ENCODE data around the gene SLC30A1.

The SLC30A1 gene

GRCh38 chr1:211591980-211592493 lies 13.1 kb upstream of the SLC30A1 start:
- DNase-seq (ENCODE audit: extremely low read depth, low read depth): no peak
- TF ChIP-seq, protein P1, sequence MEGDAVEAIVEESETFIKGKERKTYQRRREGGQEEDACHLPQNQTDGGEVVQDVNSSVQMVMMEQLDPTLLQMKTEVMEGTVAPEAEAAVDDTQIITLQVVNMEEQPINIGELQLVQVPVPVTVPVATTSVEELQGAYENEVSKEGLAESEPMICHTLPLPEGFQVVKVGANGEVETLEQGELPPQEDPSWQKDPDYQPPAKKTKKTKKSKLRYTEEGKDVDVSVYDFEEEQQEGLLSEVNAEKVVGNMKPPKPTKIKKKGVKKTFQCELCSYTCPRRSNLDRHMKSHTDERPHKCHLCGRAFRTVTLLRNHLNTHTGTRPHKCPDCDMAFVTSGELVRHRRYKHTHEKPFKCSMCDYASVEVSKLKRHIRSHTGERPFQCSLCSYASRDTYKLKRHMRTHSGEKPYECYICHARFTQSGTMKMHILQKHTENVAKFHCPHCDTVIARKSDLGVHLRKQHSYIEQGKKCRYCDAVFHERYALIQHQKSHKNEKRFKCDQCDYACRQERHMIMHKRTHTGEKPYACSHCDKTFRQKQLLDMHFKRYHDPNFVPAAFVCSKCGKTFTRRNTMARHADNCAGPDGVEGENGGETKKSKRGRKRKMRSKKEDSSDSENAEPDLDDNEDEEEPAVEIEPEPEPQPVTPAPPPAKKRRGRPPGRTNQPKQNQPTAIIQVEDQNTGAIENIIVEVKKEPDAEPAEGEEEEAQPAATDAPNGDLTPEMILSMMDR (IDR thresholded peaks at IDR 0.05; ENCODE audit: low read depth, low read length): no peak

GRCh38 chr1:211589782-211590721 lies 11.1 kb upstream of the SLC30A1 start:
- no peak for DNase-seq (ENCODE audit: extremely low read depth, low read depth)

DNA sequence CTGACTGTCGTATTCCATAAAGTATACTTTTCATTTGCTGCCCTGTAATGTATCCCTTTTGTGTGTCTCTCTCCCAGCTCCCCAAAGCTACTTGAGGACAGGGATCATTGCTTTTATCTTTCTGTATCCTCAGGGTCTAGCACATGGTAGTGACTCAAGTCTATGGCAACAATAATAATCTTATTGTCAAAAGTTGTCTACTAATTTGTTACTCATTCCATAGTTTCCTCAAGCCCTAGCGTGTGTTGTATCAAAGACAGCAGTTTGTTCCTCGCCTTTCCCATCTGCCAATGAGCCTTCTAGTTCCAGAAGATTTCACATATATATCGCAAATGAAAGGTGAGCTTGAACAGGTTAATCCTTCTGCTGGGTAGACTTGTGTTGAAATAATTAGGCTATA lies 9.8 kb upstream of the SLC30A1 start:
- no peak for DNase-seq (ENCODE audit: extremely low read depth, low read depth)
- TF ChIP-seq, protein P1 (IDR thresholded peaks at IDR 0.05; ENCODE audit: low read depth, low read length): no peak

More at GRCh38 chr1:211589782-211590721, 11.1 kb upstream of the SLC30A1 start:
- TF ChIP-seq, protein P1 (IDR thresholded peaks at IDR 0.05; ENCODE audit: low read depth, low read length): no peak

DNA sequence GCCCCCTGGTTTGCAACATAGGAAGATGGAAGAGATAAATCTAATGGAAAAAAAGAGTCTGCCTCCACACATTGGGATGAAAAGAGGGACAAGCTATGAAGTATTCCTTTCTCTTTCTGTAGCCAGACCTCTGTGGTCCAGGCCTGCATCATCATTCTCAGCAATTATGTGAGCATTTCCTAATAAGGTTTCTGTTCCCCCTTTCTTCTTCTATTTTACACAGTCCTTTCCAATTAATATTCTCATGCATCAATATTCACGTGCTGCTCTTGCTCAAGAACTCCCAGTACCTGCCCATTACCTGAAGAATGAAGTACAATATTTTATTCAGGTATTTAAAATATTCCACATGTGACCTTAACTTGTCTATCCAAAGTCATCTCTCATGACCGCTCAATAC lies 8.2 kb upstream of the SLC30A1 start:
- TF ChIP-seq, protein P1 (IDR thresholded peaks at IDR 0.05; ENCODE audit: low read depth, low read length): no peak
- DNase-seq (ENCODE audit: extremely low read depth, low read depth): no peak

DNA sequence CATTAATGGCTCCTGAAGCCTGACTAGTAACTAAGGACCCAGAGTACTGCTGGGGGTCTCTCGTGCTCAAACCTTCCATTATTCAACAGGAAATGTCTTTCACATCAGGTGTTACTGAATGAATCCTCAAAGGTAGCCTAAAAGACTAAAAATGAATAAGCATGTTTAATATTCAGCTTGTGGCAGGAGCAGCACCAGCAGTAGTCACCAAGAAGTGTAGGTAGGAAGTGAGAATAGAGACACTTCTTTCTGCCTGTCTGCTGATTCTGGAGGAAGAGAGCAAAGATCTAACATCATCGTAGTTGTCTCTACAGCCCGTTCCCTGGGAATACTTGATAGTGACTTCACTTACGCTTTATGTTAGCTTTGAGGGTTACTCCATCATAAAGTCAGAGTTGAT lies 7.6 kb upstream of the SLC30A1 start:
- TF ChIP-seq, protein P1 (IDR thresholded peaks at IDR 0.05; ENCODE audit: low read depth, low read length): no peak
- DNase-seq (ENCODE audit: extremely low read depth, low read depth): no peak

DNA sequence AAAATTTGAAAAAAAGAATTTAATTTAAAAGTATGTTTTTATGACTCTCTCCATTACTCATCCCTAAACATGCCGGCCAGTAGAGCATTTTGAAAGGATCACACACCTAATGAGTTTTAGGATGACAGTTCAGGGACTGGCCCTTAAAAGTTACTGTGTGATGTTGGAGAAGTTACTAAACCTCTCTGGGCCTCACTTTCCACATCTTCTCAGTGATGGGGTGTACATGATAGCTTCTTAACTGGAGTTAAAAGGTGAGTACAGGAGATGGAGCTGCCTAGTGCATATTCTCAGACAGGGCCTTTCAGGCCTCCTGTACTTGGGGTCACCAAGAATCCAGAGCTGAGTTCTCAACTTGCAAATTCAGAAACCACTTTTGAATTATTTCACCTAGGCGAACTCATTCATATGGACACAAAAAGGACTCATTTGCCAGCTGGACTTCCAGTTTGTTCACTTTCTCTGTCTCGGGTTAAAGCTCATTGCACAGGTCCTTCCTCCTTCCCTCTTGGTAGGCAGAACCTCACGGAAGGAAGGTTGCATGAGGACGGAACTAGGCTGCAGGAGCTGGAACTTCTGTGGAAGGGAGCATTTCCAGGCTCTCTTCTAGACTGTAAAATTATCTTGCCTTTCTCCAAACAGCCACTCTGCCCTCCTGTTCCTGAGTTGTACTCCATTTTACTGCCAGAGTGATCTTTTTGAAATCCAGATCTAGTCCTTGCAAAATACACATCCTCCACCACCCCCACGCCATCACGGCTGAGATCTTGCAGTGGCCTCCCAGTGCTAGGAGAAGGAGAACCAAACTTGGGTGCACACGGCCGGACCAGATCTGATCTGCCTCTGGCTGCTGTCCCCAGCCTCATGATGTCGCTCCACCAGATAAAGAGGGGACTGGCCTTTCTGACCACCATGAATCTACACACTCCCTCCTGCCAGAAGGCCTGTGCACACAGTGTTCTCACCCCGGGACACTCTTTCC lies 4.3 kb upstream of the SLC30A1 start:
- TF ChIP-seq, protein P1 (IDR thresholded peaks at IDR 0.05; ENCODE audit: low read depth, low read length): no peak
- DNase-seq (ENCODE audit: extremely low read depth, low read depth): no peak

All from AG09319 (cell line).